ENCODE data around the gene TENM4.

The TENM4 gene

DNA sequence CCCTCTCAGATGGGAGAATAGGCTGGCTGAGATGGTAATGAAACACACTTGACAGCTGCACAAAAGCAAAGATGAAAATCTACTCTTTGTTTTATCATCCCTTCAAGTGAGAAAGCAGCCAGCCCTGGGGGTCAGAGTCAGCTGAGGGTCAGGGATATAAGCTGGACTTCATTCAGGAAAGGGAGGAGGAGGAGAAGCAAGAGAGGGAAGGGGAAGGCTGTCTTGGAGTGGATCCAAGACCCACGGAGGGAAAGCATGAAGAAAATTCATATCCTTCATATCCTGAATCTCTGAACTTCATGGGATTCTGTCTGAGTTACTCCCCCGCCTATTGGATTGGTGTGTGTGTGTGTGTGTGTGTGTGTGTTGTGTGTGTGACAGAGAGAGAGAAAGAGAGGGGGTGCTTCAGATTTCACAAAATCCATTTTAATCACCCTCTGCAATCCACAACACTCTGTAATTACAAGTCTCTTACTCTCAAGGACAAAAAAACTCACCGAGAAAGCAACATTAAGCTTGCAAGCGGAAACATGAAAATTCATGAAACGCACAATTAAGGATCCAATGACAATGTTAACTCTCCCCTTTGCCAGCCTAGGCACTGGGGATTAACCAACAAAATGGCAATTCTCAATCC, 327.7 kb downstream of the TENM4 start (continued):
- TF ChIP-seq ZBTB49 (tag by site-specific recombination; IDR thresholded peaks at IDR 0.05; ENCODE audit: low read depth) = no peak

- ChIA-PET POLR2A (no interaction called here), CTCF (interaction anchor here (0.6 to 1.0 kb wide), 3 partner anchors 10 to 37 kb away, joined by 3 to 4 read pairs (median 4); no protein-coding TSS in a partner anchor)
- Histone ChIP-seq H3K36me3 (ENCODE audit: control insufficient read depth in 2 of 2, insufficient read depth in 1 of 2, low read length in 2 of 2) (no peaks in the 10 kb centered on the region), H3K4me1 (ENCODE audit: control insufficient read depth, insufficient read depth, low read length) (no peaks in the 10 kb centered on the region), H3K27ac (ENCODE audit: extremely low read depth, low read depth, low read length) (no peak overlapping the region), H3K4me3 (ENCODE audit: low read depth, low read length) (no peak overlapping the region), H3K9me3 (ENCODE audit: control insufficient read depth, insufficient read depth, low read depth, low read length) (no peaks in the 10 kb centered on the region)
- no peak for TF ChIP-seq ZNF830 (tag by site-specific recombination; IDR thresholded peaks at IDR 0.05; ENCODE audit: low read depth)
- no peak for TF ChIP-seq PBX3 (CRISPR knock-in tag; IDR thresholded peaks at IDR 0.05)
- no peak for TF ChIP-seq ZNF791 (tag by site-specific recombination; IDR thresholded peaks at IDR 0.05)
- no peak for TF ChIP-seq ZNF184 (tag by site-specific recombination; IDR thresholded peaks at IDR 0.05)
- no peak for TF ChIP-seq ZNF404 (tag by site-specific recombination; IDR thresholded peaks at IDR 0.05)
- TF ChIP-seq ZFHX2 (tag by site-specific recombination; conservative IDR thresholded peaks at IDR 0.05) = no peak
- TF ChIP-seq ZNF24 (tag by site-specific recombination; IDR thresholded peaks at IDR 0.05) = no peak
- TF ChIP-seq ZBTB26 (tag by site-specific recombination; optimal IDR thresholded peaks at IDR 0.05) = no peak
Observed at GRCh38 chr11:79110796-79111195, 330.0 kb downstream of the TENM4 start.

DNA sequence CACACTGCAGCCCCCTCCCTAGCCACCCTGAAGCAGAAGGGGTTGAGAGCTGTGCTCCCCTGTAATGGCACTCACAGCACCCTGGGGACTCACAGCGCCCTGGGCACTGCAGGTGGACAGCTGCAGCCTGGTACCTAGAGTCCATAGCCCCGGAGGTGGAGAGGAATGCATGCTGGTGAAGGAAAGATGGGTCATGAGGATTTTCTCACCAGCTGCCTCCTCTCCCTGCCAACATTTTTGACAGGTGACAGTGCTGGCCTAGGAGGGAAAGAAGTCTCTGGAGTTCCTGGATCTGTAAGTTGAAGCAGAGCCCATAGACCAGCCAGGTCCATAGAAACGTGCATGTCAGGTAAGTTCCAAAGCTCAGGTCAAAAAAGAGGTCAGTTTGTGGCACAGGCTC, 330.5 kb downstream of the TENM4 start:
- Histone ChIP-seq H3K4me1 (ENCODE audit: control insufficient read depth, insufficient read depth, low read length) (no peaks in the 10 kb centered on the region), H3K9me3 (ENCODE audit: control insufficient read depth, insufficient read depth, low read depth, low read length) (no peaks in the 10 kb centered on the region), H3K36me3 (ENCODE audit: control insufficient read depth in 2 of 2, insufficient read depth in 1 of 2, low read length in 2 of 2) (no peaks in the 10 kb centered on the region), H3K27ac (ENCODE audit: extremely low read depth, low read depth, low read length) (no peak overlapping the region), H3K4me3 (ENCODE audit: low read depth, low read length) (no peak overlapping the region)
- ChIA-PET POLR2A (no interaction called here), CTCF (interaction anchor here (0.6 to 1.0 kb wide), 3 partner anchors 9 to 37 kb away, joined by 3 to 4 read pairs (median 4); no protein-coding TSS in a partner anchor)
- TF ChIP-seq ZNF558 (tag by site-specific recombination; IDR thresholded peaks at IDR 0.05) (no peak), ZNF132 (tag by site-specific recombination; IDR thresholded peaks at IDR 0.05; ENCODE audit: borderline replicate concordance) (no peak), ZNF623 (tag by site-specific recombination; IDR thresholded peaks at IDR 0.05) (no peak), ZNF768 (tag by site-specific recombination; IDR thresholded peaks at IDR 0.05) (no peak), REPIN1 (tag by site-specific recombination; IDR thresholded peaks at IDR 0.05; ENCODE audit: low read depth) (no peak), ZNF169 (tag by site-specific recombination; IDR thresholded peaks at IDR 0.05) (no peak)

DNA sequence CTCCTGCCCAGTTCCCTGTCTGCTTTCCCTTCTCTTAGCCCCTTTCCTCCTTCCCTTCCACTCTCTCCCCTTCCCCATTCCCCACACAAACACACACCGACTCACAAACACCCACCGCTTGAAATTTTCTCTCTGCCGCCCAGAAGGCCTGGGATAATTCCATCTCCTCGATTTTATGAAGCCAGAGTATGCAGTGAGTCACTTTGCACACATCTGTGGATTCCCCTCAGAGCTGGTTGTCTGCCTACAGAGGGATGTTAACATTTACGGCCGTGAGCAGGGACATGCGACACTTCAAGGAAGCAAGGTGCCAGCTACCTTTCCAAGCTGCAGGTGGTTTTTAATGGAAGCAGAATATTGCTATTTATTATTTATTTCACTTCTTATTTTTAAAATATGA, 332.0 kb downstream of the TENM4 start:
- CTCF ChIA-PET = interaction anchor here (1.6 kb wide), 1 partner anchor 9 kb away, joined by 11 read pairs; no protein-coding TSS in a partner anchor
- no peak overlapping the region for H3K4me3 ChIP-seq (ENCODE audit: low read depth, low read length)
- POLR2A ChIA-PET = no interaction called here
- H3K9me3 ChIP-seq (ENCODE audit: control insufficient read depth, insufficient read depth, low read depth, low read length) = no peaks in the 10 kb centered on the region
- H3K4me1 ChIP-seq (ENCODE audit: control insufficient read depth, insufficient read depth, low read length) = no peaks in the 10 kb centered on the region
- no peak for TF ChIP-seq ZSCAN23 (tag by site-specific recombination; IDR thresholded peaks at IDR 0.05)
- no peak for TF ChIP-seq SALL2 (tag by site-specific recombination; IDR thresholded peaks at IDR 0.05; ENCODE audit: borderline replicate concordance)
- no peak for TF ChIP-seq ZNF830 (tag by site-specific recombination; IDR thresholded peaks at IDR 0.05; ENCODE audit: low read depth)
- TF ChIP-seq ZNF366 (tag by site-specific recombination; conservative IDR thresholded peaks at IDR 0.05) = no peak
- peak; percentile 40 for TF ChIP-seq ZFHX2 (tag by site-specific recombination; conservative IDR thresholded peaks at IDR 0.05)
- no peak for TF ChIP-seq ZBTB7A (tag by site-specific recombination; IDR thresholded peaks at IDR 0.05; ENCODE audit: low read depth)
- no peak for TF ChIP-seq ZNF112 (tag by site-specific recombination; IDR thresholded peaks at IDR 0.05)
- TF ChIP-seq EGR2 (tag by site-specific recombination; IDR thresholded peaks at IDR 0.05; ENCODE audit: low read depth) = 0 out of 2 replicates have a peak, but pooled peaks have one; percentile 34
- no peak for TF ChIP-seq ZNF837 (tag by site-specific recombination; IDR thresholded peaks at IDR 0.05)
- TF ChIP-seq ZNF274 (IDR thresholded peaks at IDR 0.05; ENCODE audit: low read length) = no peak
- no peak for TF ChIP-seq ZNF274 (tag by site-specific recombination; IDR thresholded peaks at IDR 0.05; ENCODE audit: borderline replicate concordance)
- no peak overlapping the region for H3K27ac ChIP-seq (ENCODE audit: extremely low read depth, low read depth, low read length)
- H3K36me3 ChIP-seq (ENCODE audit: control insufficient read depth in 2 of 2, insufficient read depth in 1 of 2, low read length in 2 of 2) = no peaks in the 10 kb centered on the region
